H1 (cell line): ENCODE data around the gene LHX5. TPM values are rescaled to one million over a fixed set of nuclear protein-coding genes. Genes with fewer than 3 reads are reported as not detected.

Source experiments
- CTCF ChIA-PET: fragments of 300-600 bp; sonication (Branson Sonifier 250); formaldehyde crosslinking; loops from one replicate; lab custom pipeline; 2021; ENCODE audit not compliant: partially characterized antibody; lab: Charles Lee
- POLR2A ChIA-PET: fragments of 300-600 bp; sonication (Branson Sonifier 250); formaldehyde crosslinking; loops from one replicate; lab custom pipeline; 2021; ENCODE audit warnings: inconsistent platforms; ENCODE audit not compliant: partially characterized antibody; lab: Charles Lee
- DNase-seq, 2 experiments: peaks; one replicate each; pipeline versions ENCODE4 v3.0.0 to v3.0.0-alpha.2; 2010 to 2022; ENCODE audit warnings: low spot score in 2 of 2, low read depth in 1 of 2, mixed read lengths in 1 of 2
- FAIRE-seq: peaks from 2 replicates; lab custom pipeline; 2011; peaks lifted over from hg19 to GRCh38; lab: Jason Lieb, UNC
- H2AFZ ChIP-seq: 2 replicates; pipeline ENCODE4 v1.8.1; 2012; ENCODE audit warnings: low read length, inconsistent platforms
- H2AK5ac ChIP-seq: 2 replicates; pipeline ENCODE4 v1.6.1; 2013; ENCODE audit warnings: low read depth, low read length
- H2BK120ac ChIP-seq: replicated peaks from 2 replicates; pipeline ENCODE3; 2013; ENCODE audit warnings: low read depth, low read length, inconsistent platforms
- H2BK12ac ChIP-seq: 2 replicates; pipeline ENCODE4 v1.6.1; 2013; ENCODE audit warnings: low read depth, low read length
- H2BK15ac ChIP-seq: 2 replicates; pipeline ENCODE4 v1.6.1; 2013; ENCODE audit warnings: low read length
- H2BK20ac ChIP-seq: 2 replicates; pipeline ENCODE4 v1.6.1; 2013; ENCODE audit warnings: low read length
- H2BK5ac ChIP-seq: 2 replicates; pipeline ENCODE4 v1.6.1; 2013; ENCODE audit warnings: low read depth, low read length
- H3K14ac ChIP-seq: 2 replicates; pipeline ENCODE4 v1.6.1; 2013; ENCODE audit warnings: inconsistent platforms; ENCODE audit not compliant: insufficient read length
- H3K18ac ChIP-seq: 2 replicates; pipeline ENCODE4 v1.6.1; 2013; ENCODE audit warnings: low read length; ENCODE audit errors: extremely low read depth
- H3K23ac ChIP-seq: 2 replicates; pipeline ENCODE4 v1.6.1; 2013; ENCODE audit warnings: inconsistent platforms; ENCODE audit not compliant: insufficient read length
- H3K23me2 ChIP-seq: 2 replicates; pipeline ENCODE4 v1.6.1; 2013; ENCODE audit warnings: low read depth, low read length
- H3K27ac ChIP-seq: 2 replicates; pipeline ENCODE4 v1.6.1; 2011; ENCODE audit warnings: low read depth, low read length, inconsistent platforms
- H3K27me3 ChIP-seq, 4 experiments: replicated peaks in 1 of 4; 1 replicate in 1 of 4; 2 replicates in 3 of 4; pipeline versions ENCODE4 v1.6.1 to v1.8.1; 2011 to 2013; ENCODE audit warnings: low read length in 3 of 4, mild to moderate bottlenecking in 3 of 4, inconsistent platforms in 2 of 4, mixed read lengths in 2 of 4, moderate library complexity in 1 of 4; ENCODE audit not compliant: control insufficient read depth in 3 of 4, insufficient read depth in 3 of 4; ENCODE audit errors: extremely low read depth in 1 of 4
- H3K36me3 ChIP-seq, 4 experiments: 2 replicates each; pipeline versions ENCODE4 v1.6.1 to v1.8.1; 2011 to 2013; ENCODE audit warnings: mild to moderate bottlenecking in 4 of 4, low read length in 3 of 4, moderate library complexity in 2 of 4, control low read depth in 1 of 4, inconsistent platforms in 1 of 4; ENCODE audit not compliant: insufficient read depth in 4 of 4, control insufficient read depth in 2 of 4
- H3K4ac ChIP-seq: replicated peaks from 2 replicates; pipeline ENCODE3; 2013; ENCODE audit warnings: low read length, low read depth, mixed read lengths, inconsistent platforms; ENCODE audit not compliant: insufficient read length
- H3K4me1 ChIP-seq, 4 experiments: replicated peaks in 1 of 4; 1 replicate in 1 of 4; 2 replicates in 3 of 4; pipeline versions ENCODE4 v1.6.1 to v1.8.1; 2011 to 2013; ENCODE audit warnings: low read length in 3 of 4, inconsistent platforms in 2 of 4, mixed read lengths in 1 of 4; ENCODE audit not compliant: insufficient read depth in 4 of 4, control insufficient read depth in 3 of 4
- H3K4me2 ChIP-seq, 2 experiments: 2 replicates each; pipeline versions ENCODE4 v1.6.1 to v1.8.1; 2011 to 2013; ENCODE audit warnings: low read depth in 2 of 2, low read length in 2 of 2, control low read depth in 1 of 2, inconsistent platforms in 1 of 2, mild to moderate bottlenecking in 1 of 2; ENCODE audit not compliant: insufficient read depth in 1 of 2
- H3K4me3 ChIP-seq, 4 experiments: fragments of 200-600, 300-600 bp in 1 of 4; sonication (generic), shearing (Covaris generic), sonication (Bioruptor Twin) in 1 of 4; 2 replicates each; pipeline versions ENCODE4 v1.5.1 to v1.8.1; 2011 to 2016; ENCODE audit warnings: low read length in 4 of 4, low read depth in 3 of 4, control low read depth in 2 of 4, inconsistent platforms in 2 of 4, mild to moderate bottlenecking in 2 of 4, mixed read lengths in 1 of 4, moderate library complexity in 1 of 4; ENCODE audit not compliant: insufficient read depth in 2 of 4; ENCODE audit errors: extremely low read depth in 1 of 4
- H3K56ac ChIP-seq: replicated peaks from 2 replicates; pipeline ENCODE3; 2013; ENCODE audit warnings: low read depth, mild to moderate bottlenecking, mixed read lengths, low read length, inconsistent platforms; ENCODE audit not compliant: insufficient read length
- H3K79me1 ChIP-seq: 2 replicates; pipeline ENCODE4 v1.6.1; 2013; ENCODE audit warnings: low read depth, low read length, control low read depth
- H3K79me2 ChIP-seq, 2 experiments: 2 replicates each; pipeline versions ENCODE4 v1.6.1 to v1.8.1; 2012 to 2013; ENCODE audit warnings: low read length in 2 of 2, mild to moderate bottlenecking in 2 of 2, inconsistent platforms in 1 of 2; ENCODE audit not compliant: insufficient read depth in 2 of 2, control insufficient read depth in 1 of 2
- H3K9ac ChIP-seq, 4 experiments: replicated peaks in 1 of 4; 1 replicate in 1 of 4; 2 replicates in 3 of 4; pipeline versions ENCODE4 v1.6.1 to v1.8.1; 2011 to 2013; ENCODE audit warnings: low read depth in 3 of 4, low read length in 3 of 4, control low read depth in 2 of 4, mild to moderate bottlenecking in 2 of 4, moderate library complexity in 2 of 4, inconsistent platforms in 1 of 4; ENCODE audit errors: extremely low read depth in 1 of 4
- H3K9me3 ChIP-seq, 2 experiments: 2 replicates each; pipeline versions ENCODE4 v1.6.1 to v1.8.1; 2012 to 2013; ENCODE audit warnings: mild to moderate bottlenecking in 2 of 2, moderate library complexity in 2 of 2, control low read depth in 1 of 2, inconsistent platforms in 1 of 2, low read depth in 1 of 2, low read length in 1 of 2, mixed read lengths in 1 of 2; ENCODE audit not compliant: insufficient read depth in 2 of 2
- H4K20me1 ChIP-seq, 2 experiments: replicated peaks in 1 of 2; 2 replicates each; pipeline versions ENCODE3 to v1.8.1; 2011 to 2013; ENCODE audit warnings: inconsistent platforms in 2 of 2, low read length in 2 of 2, mild to moderate bottlenecking in 1 of 2; ENCODE audit not compliant: insufficient read depth in 2 of 2, control insufficient read depth in 1 of 2
- H4K5ac ChIP-seq: 2 replicates; pipeline ENCODE4 v1.6.1; 2013; ENCODE audit warnings: low read length, low read depth, mixed read lengths, inconsistent platforms; ENCODE audit not compliant: insufficient read length
- H4K8ac ChIP-seq: 2 replicates; pipeline ENCODE4 v1.8.0; 2013; ENCODE audit warnings: mild to moderate bottlenecking, moderate library complexity, low read length, inconsistent platforms; ENCODE audit not compliant: insufficient read depth; ENCODE audit errors: extremely low read depth
- H4K91ac ChIP-seq: replicated peaks from 2 replicates; pipeline ENCODE3; 2013; ENCODE audit warnings: low read length, mixed read lengths, inconsistent platforms; ENCODE audit not compliant: insufficient read length
- BACH1 ChIP-seq: IDR thresholded peaks from 2 replicates; pipeline ENCODE4 v1.6.1; 2012; ENCODE audit warnings: low read length, improper control_type of control experiment
- CEBPB ChIP-seq: IDR thresholded peaks from 2 replicates; pipeline ENCODE4 v1.6.1; 2012; ENCODE audit warnings: low read depth, low read length
- EZH2 ChIP-seq: fragments of 200-600 bp; sonication (generic); IDR thresholded peaks from 2 replicates; pipeline ENCODE4 v1.7.1; 2012; ENCODE audit warnings: low read depth, mild to moderate bottlenecking, moderate library complexity, low read length, inconsistent platforms; ENCODE audit not compliant: severe bottlenecking
- HDAC2 ChIP-seq, 2 experiments: fragments of 300-600 bp in 1 of 2; sonication (generic) in 1 of 2; IDR thresholded peaks; 2 replicates each; pipeline ENCODE4 v1.6.1; 2011 to 2012; ENCODE audit warnings: low read depth in 2 of 2, low read length in 2 of 2, mild to moderate bottlenecking in 2 of 2, moderate library complexity in 2 of 2, borderline replicate concordance in 1 of 2, inconsistent platforms in 1 of 2
- KDM5A ChIP-seq: fragments of 200-600 bp; IDR thresholded peaks from 2 replicates; pipeline ENCODE4 v1.7.1; 2012; ENCODE audit warnings: mild to moderate bottlenecking, low read length, inconsistent platforms, mixed read lengths
- MAFK ChIP-seq: IDR thresholded peaks from 2 replicates; pipeline ENCODE4 v1.6.1; 2012; ENCODE audit warnings: low read depth, mild to moderate bottlenecking, improper control_type of control experiment, low read length
- TEAD4 ChIP-seq: IDR thresholded peaks from 2 replicates; pipeline ENCODE4 v1.6.1; 2012; ENCODE audit warnings: low read depth, low read length, inconsistent platforms, mixed read lengths
- USF2 ChIP-seq: IDR thresholded peaks from 2 replicates; pipeline ENCODE4 v1.6.1; 2011; ENCODE audit warnings: low read length, improper control_type of control experiment
- WGBS, 2 experiments: shearing (Covaris generic) in 1 of 2; methylation state at CpG; one replicate each; pipeline versions ENCODE4 v1.1.6 to v1.1.7; 2013 to 2015; ENCODE audit warnings: low lambda C conversion rate in 2 of 2, mixed read lengths in 2 of 2, inconsistent platforms in 1 of 2, low coverage in 1 of 2, missing lambda C conversion rate in 1 of 2; ENCODE audit not compliant: insufficient replicate concordance in 2 of 2, insufficient coverage in 1 of 2, insufficient read length in 1 of 2; ENCODE audit errors: extremely low coverage in 1 of 2, missing lambda C conversion rate in 1 of 2; 5-methylcytosine and 5-hydroxymethylcytosine counted together
- polyA plus RNA-seq, 7 experiments: library from polyadenylated mRNA; depleted of rRNA in 3 of 7; stranded (reverse) in 5 of 7; unstranded in 2 of 7; fragments of >200 nt in 5 of 7; fragments of 200-250 nt in 2 of 7; gene quantifications; 1 replicate in 5 of 7; 2 replicates in 1 of 7; 4 replicates in 1 of 7; pipeline versions ENCODE4 v1.2.1 to v1.2.3, GENCODE V29; 2011 to 2013; ENCODE audit warnings: missing spikeins in 2 of 7, mixed read lengths in 2 of 7
- total RNA-seq: library from RNA; stranded (reverse); fragmentation: NEBNext Ultra II Directional; extraction: Animal tissue kit (Norgen Biotek cat#: 25700); gene quantifications from 2 replicates; pipeline ENCODE4 v1.2.1, GENCODE V29; 2021

Gene LHX5
- total and polyA plus RNA-seq, 2 of the 8 experiments (the other 6 are each of a cell fraction or from before 2014, with no cell fraction given): 0.47 to 1.1 TPM

- no peak overlapping the region for H2BK15ac ChIP-seq
- no peak overlapping the region for H2AFZ ChIP-seq
- H3K27ac ChIP-seq: no peak overlapping the region
- no peak for DNase-seq
- no peak overlapping the region for H3K9ac ChIP-seq
- H4K5ac ChIP-seq: no peak overlapping the region
- H3K4me1 ChIP-seq: peaks cover 0 to 2% (median under 1%) of the 10 kb centered on the region in 4 experiments; a peak in 2 of 7 replicates
- H3K9me3 ChIP-seq: no peaks in the 10 kb centered on the region; a peak in 1 of 4 replicates
- H3K4me3 ChIP-seq: no peak overlapping the region
- no peak overlapping the region for H3K14ac ChIP-seq
- ChIA-PET POLR2A (interaction anchor here (0.9 kb wide), 1 partner anchor 281 kb away, joined by 3 read pairs; no protein-coding TSS in a partner anchor), CTCF (interaction anchor here (0.5 to 3.1 kb wide), 3 partner anchors 11 to 319 kb away, joined by 3 to 26 read pairs (median 6); no protein-coding TSS in a partner anchor)
- 0 out of 2 replicates have a peak overlapping the region, but pooled peaks have one; percentile 77 for H2AK5ac ChIP-seq
- no peak overlapping the region for H2BK20ac ChIP-seq
- no peaks in the 10 kb centered on the region for H3K79me2 ChIP-seq
- no peak overlapping the region for H2BK120ac ChIP-seq
- H3K4me2 ChIP-seq: no peak overlapping the region
- H3K56ac ChIP-seq: no peak overlapping the region
- peaks cover 6% of the 10 kb centered on the region; the same call in 1 of the 2 replicates for H3K23me2 ChIP-seq
- no peak overlapping the region for H3K23ac ChIP-seq
- TF ChIP-seq CEBPB (no peak), KDM5A (no peak), USF2 (no peak), MAFK (no peak), HDAC2 (IDR thresholded peaks at IDR 0.05; ENCODE audit: borderline replicate concordance in 1 of 2, low read depth in 2 of 2, low read length in 2 of 2) (no peak), BACH1 (no peak), EZH2 (no peak), TEAD4 (no peak)
- H2BK12ac ChIP-seq: no peak overlapping the region; the same call in 1 of the 2 replicates
- no peak overlapping the region for H2BK5ac ChIP-seq
- H3K36me3 ChIP-seq: no peaks in the 10 kb centered on the region; a peak in 1 of 8 replicates
- no peak overlapping the region; the same call in 1 of the 2 replicates for H4K8ac ChIP-seq
- 84% methylated on average over 3 of the region's 6 CpGs; no CpG with 5 or more reads in 1 of the 2 experiments for WGBS, 2 experiments
- no peaks in the 10 kb centered on the region for H4K20me1 ChIP-seq
- H3K79me1 ChIP-seq: no peaks in the 10 kb centered on the region
- H3K4ac ChIP-seq: no peak overlapping the region
- H3K27me3 ChIP-seq: no peaks in the 10 kb centered on the region; a peak in 2 of 7 replicates
- H3K18ac ChIP-seq: no peak overlapping the region
- no peak for FAIRE-seq
- H4K91ac ChIP-seq: no peak overlapping the region
Measured at GRCh38 chr12:113436586-113436985, 35.1 kb downstream of the LHX5 start.
